PFSK-1 (cell line): ENCODE results near the gene PLEKHA6.

Experiments
- FOXP2 ChIP-seq: optimal IDR thresholded peaks from 2 replicates; pipeline ENCODE3; 2011; ENCODE audit warnings: borderline replicate concordance, control low read depth, inconsistent platforms; ENCODE audit not compliant: insufficient read depth; ENCODE audit errors: extremely low read length, extremely low read depth
- POLR2AphosphoS5 ChIP-seq: IDR thresholded peaks from 2 replicates; pipeline ENCODE4 v1.6.1; 2012; ENCODE audit warnings: low read depth, mild to moderate bottlenecking, control low read depth, low read length, moderate library complexity
- REST ChIP-seq, 2 experiments: IDR thresholded peaks; 2 replicates each; pipeline versions ENCODE4 v1.6.1 to v1.8.0; 2011 to 2012; ENCODE audit warnings: low read depth in 2 of 2, low read length in 2 of 2, control low read depth in 1 of 2, inconsistent platforms in 1 of 2, mild to moderate bottlenecking in 1 of 2, moderate library complexity in 1 of 2; ENCODE audit not compliant: insufficient read depth in 1 of 2
- SIN3A ChIP-seq: IDR thresholded peaks from 2 replicates; pipeline ENCODE4 v1.6.1; 2012; ENCODE audit warnings: mild to moderate bottlenecking, low read length, moderate library complexity, borderline replicate concordance; ENCODE audit not compliant: insufficient read depth
- TAF1 ChIP-seq: IDR thresholded peaks from 2 replicates; pipeline ENCODE4 v1.6.1; 2012; ENCODE audit warnings: low read length, control low read depth, borderline replicate concordance; ENCODE audit not compliant: insufficient read depth

Gene PLEKHA6

GRCh38 chr1:204249736-204250427, 109.8 kb downstream of the PLEKHA6 start:
- no peak for TF ChIP-seq REST (IDR thresholded peaks at IDR 0.05; ENCODE audit: insufficient read depth in 1 of 2, low read depth in 2 of 2, low read length in 2 of 2)
- TF ChIP-seq TAF1: no peak
- TF ChIP-seq FOXP2: no peak
- no peak for TF ChIP-seq SIN3A
- TF ChIP-seq POLR2AphosphoS5: no peak

DNA sequence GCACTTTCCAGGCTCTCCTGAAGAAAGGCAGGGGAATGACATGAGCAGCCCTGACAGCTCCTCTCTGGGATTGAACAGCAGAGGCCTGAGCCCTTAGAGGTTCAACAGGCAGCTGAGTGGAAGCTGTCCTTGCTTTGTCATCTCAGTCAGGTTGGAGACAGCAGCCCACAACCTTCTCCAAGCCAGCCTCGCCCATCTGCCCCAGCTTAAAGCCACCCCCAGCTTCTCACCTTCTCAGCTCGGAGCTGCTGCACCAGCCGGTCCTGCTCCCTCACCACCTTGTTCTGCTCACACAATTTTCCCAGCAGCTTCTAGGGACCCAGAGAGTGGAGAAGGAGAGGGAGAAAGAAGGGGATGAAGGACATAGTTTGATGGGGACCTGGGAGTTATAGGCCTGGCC, 110.8 kb downstream of the PLEKHA6 start:
- no peak for TF ChIP-seq REST (IDR thresholded peaks at IDR 0.05; ENCODE audit: insufficient read depth in 1 of 2, low read depth in 2 of 2, low read length in 2 of 2)
- TF ChIP-seq SIN3A: no peak
- no peak for TF ChIP-seq POLR2AphosphoS5
- TF ChIP-seq TAF1: no peak
- TF ChIP-seq FOXP2: no peak

- no peak for TF ChIP-seq SIN3A
- no peak for TF ChIP-seq TAF1
- TF ChIP-seq POLR2AphosphoS5: no peak
Observed at GRCh38 chr1:204246876-204247275, 112.9 kb downstream of the PLEKHA6 start.

DNA sequence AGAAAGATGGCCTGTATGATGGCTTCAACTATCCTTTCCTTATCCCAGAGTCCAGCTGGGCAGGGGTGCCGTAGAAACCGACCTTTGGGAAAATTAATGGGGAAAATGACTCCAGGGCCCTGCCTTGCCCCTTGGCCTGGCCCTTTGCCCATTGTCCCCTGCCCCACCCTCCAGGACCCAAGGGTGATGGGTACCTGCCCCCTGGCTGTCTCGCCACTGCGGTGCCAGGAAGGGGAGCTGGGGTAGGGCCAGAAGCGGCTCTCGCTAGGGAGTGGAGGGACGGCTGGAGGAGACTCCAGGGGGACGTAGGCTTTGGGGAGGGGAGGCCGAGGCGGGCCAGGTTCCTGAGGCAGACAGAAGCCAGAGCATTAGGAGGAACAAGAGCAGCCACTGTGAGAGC, 116.8 kb downstream of the PLEKHA6 start:
- no peak for TF ChIP-seq REST (IDR thresholded peaks at IDR 0.05; ENCODE audit: insufficient read depth in 1 of 2, low read depth in 2 of 2, low read length in 2 of 2)
- no peak for TF ChIP-seq SIN3A
- no peak for TF ChIP-seq POLR2AphosphoS5
- TF ChIP-seq TAF1: no peak
- no peak for TF ChIP-seq FOXP2

DNA sequence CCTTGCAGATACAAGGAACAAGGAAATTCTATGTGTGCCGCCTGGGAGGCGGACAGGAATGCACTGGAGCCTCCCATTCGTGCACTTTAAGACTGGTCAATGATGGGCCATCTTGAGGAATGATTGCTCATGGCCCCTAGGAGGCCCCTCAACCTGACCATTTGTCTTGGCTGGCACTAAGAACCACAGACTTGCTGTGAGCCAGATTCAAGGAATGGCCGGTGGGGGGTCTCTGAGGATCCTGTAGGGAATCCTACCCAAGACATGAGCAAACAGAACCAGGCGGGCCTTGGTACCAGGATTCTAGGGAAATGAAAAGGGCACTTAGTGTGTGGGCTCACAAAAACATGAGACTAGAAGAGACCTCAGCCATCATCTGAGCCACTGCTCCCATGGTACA, 117.8 kb downstream of the PLEKHA6 start:
- TF ChIP-seq REST (IDR thresholded peaks at IDR 0.05; ENCODE audit: insufficient read depth in 1 of 2, low read depth in 2 of 2, low read length in 2 of 2) (no peak), SIN3A (no peak), FOXP2 (no peak), TAF1 (no peak), POLR2AphosphoS5 (no peak)
